Spleen (tissue), 7 donors: ENCODE data around the gene NLRP14.

Experiments
- CTCF ChIP-seq, 11 experiments: fragments of 200-600 bp in 7 of 11; fragments of 450-650 bp in 4 of 11; sonication (generic) in 4 of 11; IDR thresholded peaks in 8 of 11; conservative IDR thresholded peaks in 3 of 11; 1 replicate in 7 of 11; 2 replicates in 4 of 11; pipeline versions ENCODE4 v1.4.0 to v1.8.0; 2016 to 2021; ENCODE audit warnings: antibody characterized with exemption in 11 of 11, inconsistent platforms in 4 of 11, mild to moderate bottlenecking in 1 of 11
- POLR2AphosphoS5 ChIP-seq, 3 donors: sonication (generic); formaldehyde crosslinking; IDR thresholded peaks; one replicate each; pipeline ENCODE4 v1.5.1; 2017; ENCODE audit warnings: antibody characterized with exemption in 3 of 3
- donor health status: DM: no; HTN: no; CAD: no; lungs with moderate emphysema.
- donor health status: DM: no; HTN: no; CAD: no.
- donor health status: DM: no; HTN: no; CAD: no.

GRCh38 chr11:7072401-7073028 lies 52.2 kb downstream of the NLRP14 start:
- TF ChIP-seq CTCF (IDR thresholded peaks at IDR 0.05 in 8 of 11, conservative IDR thresholded peaks at IDR 0.05 in 3 of 11) (no peak), POLR2AphosphoS5 (IDR thresholded peaks at IDR 0.05) (no peak)
